Body of pancreas (tissue), 4 donors: ENCODE measurements around the gene EPN3. TPM values are rescaled to one million over a fixed set of nuclear protein-coding genes. Genes with fewer than 3 reads are reported as not detected.
A peak's percentile ranks its signal among the peaks of the same experiment; 100 is the strongest.

Experiments
- ATAC-seq: fragments of 150-250 bp; one replicate; pipeline ENCODE4 v1.9.1; 2016
- DNase-seq, 4 donors: peaks; one replicate each; pipeline ENCODE4 v3.0.0-alpha.2; 2019
- H3K27ac ChIP-seq, 4 donors: fragments of 200-600 bp; sonication (generic); 1 replicate in 3 of 4; 2 replicates in 1 of 4; pipeline versions ENCODE4 v1.5.1 to v1.6.1; 2016 to 2019; ENCODE audit warnings: mild to moderate bottlenecking in 1 of 4, mixed read lengths in 1 of 4, moderate library complexity in 1 of 4
- H3K27me3 ChIP-seq, 2 donors: fragments of 200-600 bp; sonication (generic); one replicate each; pipeline ENCODE4 v1.6.0; 2016; ENCODE audit warnings: mild to moderate bottlenecking in 1 of 2
- H3K36me3 ChIP-seq, 2 donors: fragments of 200-600 bp; sonication (generic); replicated peaks in 1 of 2; 2 replicates each; pipeline ENCODE4 v1.5.1; 2016; ENCODE audit warnings: low read depth in 2 of 2; ENCODE audit not compliant: insufficient read depth in 1 of 2
- H3K4me1 ChIP-seq: fragments of 200-600 bp; sonication (generic); one replicate; pipeline ENCODE4 v1.6.0; 2016
- H3K4me3 ChIP-seq, 2 donors: fragments of 200-600 bp; sonication (generic); 1 replicate in 1 of 2; 2 replicates in 1 of 2; pipeline ENCODE4 v1.5.1; 2016 to 2019
- H3K9me3 ChIP-seq, 3 donors: fragments of 200-600 bp; sonication (generic); 1 replicate in 2 of 3; 2 replicates in 1 of 3; pipeline ENCODE4 v1.5.1; 2016
- CTCF ChIP-seq, 7 experiments: fragments of 450-650 bp in 4 of 7; fragments of 200-600 bp in 3 of 7; sonication (generic) in 3 of 7; IDR thresholded peaks; one replicate each; pipeline ENCODE4 v1.5.1; 2016 to 2019; ENCODE audit warnings: antibody characterized with exemption in 7 of 7
- POLR2A ChIP-seq, 3 donors: fragments of 450-650 bp; IDR thresholded peaks; one replicate each; pipeline ENCODE4 v1.6.1; 2016; ENCODE audit warnings: antibody characterized with exemption in 3 of 3, mild to moderate bottlenecking in 2 of 3
- WGBS, 2 donors: methylation state at CpG; one replicate each; pipeline ENCODE4 v1.1.5; 2017; 5-methylcytosine and 5-hydroxymethylcytosine counted together
- intact Hi-C: fragments of 100-400 bp; cut with DNase I; formaldehyde crosslinking; loops from one replicate; pipeline ENCODE4 v1.15.1; 2023
- total RNA-seq, 2 donors: library from RNA; depleted of rRNA; stranded (reverse); fragments of >200 nt; gene quantifications; one replicate each; pipeline ENCODE4 v1.1.0, GENCODE V29; 2016

Gene EPN3
- total RNA-seq, 2 donors from 2014 or later: 11.9 to 20.1 TPM

GRCh38 chr17:50573866-50574611, 41.5 kb downstream of the EPN3 start:
- ATAC-seq (no peak), DNase-seq (no peak)
- no peak overlapping the region for H3K4me3 ChIP-seq
- intact Hi-C loops: no loop called here
- no peak overlapping the region for H3K27ac ChIP-seq
- H3K9me3 ChIP-seq: no peaks in the 10 kb centered on the region
- no peaks in the 10 kb centered on the region for H3K36me3 ChIP-seq
- no peaks in the 10 kb centered on the region for H3K27me3 ChIP-seq
- TF ChIP-seq CTCF (IDR thresholded peaks at IDR 0.05) (no peak), POLR2A (IDR thresholded peaks at IDR 0.05) (no peak)
- 79 to 87% methylated on average over 10 to 12 of the region's 12 CpGs for WGBS, 2 donors
- H3K4me1 ChIP-seq: no peaks in the 10 kb centered on the region

GRCh38 chr17:50575581-50576210, 43.2 kb downstream of the EPN3 start:
- DNase-seq (peak in 1 of 4 donors; percentile 44), ATAC-seq (peak; percentile 8)
- Histone ChIP-seq H3K27me3 (no peaks in the 10 kb centered on the region), H3K27ac (no peak overlapping the region), H3K36me3 (no peaks in the 10 kb centered on the region), H3K9me3 (no peaks in the 10 kb centered on the region), H3K4me1 (peaks cover 7% of the 10 kb centered on the region), H3K4me3 (no peak overlapping the region)
- TF ChIP-seq CTCF (IDR thresholded peaks at IDR 0.05): peak in 1 of 7 experiments; percentile 25
- TF ChIP-seq POLR2A (IDR thresholded peaks at IDR 0.05): no peak
- 73 to 76% methylated on average over 7 to 31 of the region's 33 CpGs for WGBS, 2 donors
- intact Hi-C loops: loop anchor here (5.0 kb wide), 1 partner anchor 37 kb away; no protein-coding TSS in a partner anchor

- Histone ChIP-seq H3K36me3 (no peaks in the 10 kb centered on the region), H3K27ac (no peak overlapping the region), H3K4me3 (no peak overlapping the region), H3K4me1 (peaks cover 7% of the 10 kb centered on the region), H3K9me3 (no peaks in the 10 kb centered on the region), H3K27me3 (no peaks in the 10 kb centered on the region)
- DNase-seq (no peak), ATAC-seq (no peak)
- intact Hi-C loops: loop anchor here (5.0 kb wide), 1 partner anchor 35 kb away; no protein-coding TSS in a partner anchor
- TF ChIP-seq CTCF (IDR thresholded peaks at IDR 0.05) (no peak), POLR2A (IDR thresholded peaks at IDR 0.05) (no peak)
- 76% methylated on average over 5 to 11 of the region's 13 CpGs for WGBS, 2 donors
These were observed 44.3 kb downstream of the EPN3 start for GRCh38 chr17:50576864-50577263.

GRCh38 chr17:50577451-50577954, 45.0 kb downstream of the EPN3 start:
- Histone ChIP-seq H3K27me3 (no peaks in the 10 kb centered on the region), H3K36me3 (no peaks in the 10 kb centered on the region), H3K4me1 (peaks cover 7% of the 10 kb centered on the region), H3K4me3 (no peak overlapping the region), H3K9me3 (no peaks in the 10 kb centered on the region), H3K27ac (no peak overlapping the region)
- ATAC-seq: no peak
- WGBS, 2 donors: 84 to 89% methylated on average over 8 to 13 of the region's 13 CpGs
- no peak for DNase-seq
- intact Hi-C loops: loop anchor here (5.0 kb wide), 1 partner anchor 35 kb away; no protein-coding TSS in a partner anchor
- TF ChIP-seq CTCF (IDR thresholded peaks at IDR 0.05): peak in 1 of 7 experiments; percentile 5
- TF ChIP-seq POLR2A (IDR thresholded peaks at IDR 0.05): no peak
